Stimulated activated CD8-positive, alpha-beta memory T cell treated with anti-CD3 and anti-CD28 coated beads, Interleukin-12 subunit alpha, Interleukin-12 subunit beta, amount 100 ng/mL, for 24 hours (primary cell): ENCODE data around the gene ABHD15.

Experiments used
- DNase-seq: peaks from one replicate; pipeline ENCODE4 v3.0.0-alpha.2; 2020; ENCODE audit errors: extremely low read depth

The ABHD15 gene

DNA sequence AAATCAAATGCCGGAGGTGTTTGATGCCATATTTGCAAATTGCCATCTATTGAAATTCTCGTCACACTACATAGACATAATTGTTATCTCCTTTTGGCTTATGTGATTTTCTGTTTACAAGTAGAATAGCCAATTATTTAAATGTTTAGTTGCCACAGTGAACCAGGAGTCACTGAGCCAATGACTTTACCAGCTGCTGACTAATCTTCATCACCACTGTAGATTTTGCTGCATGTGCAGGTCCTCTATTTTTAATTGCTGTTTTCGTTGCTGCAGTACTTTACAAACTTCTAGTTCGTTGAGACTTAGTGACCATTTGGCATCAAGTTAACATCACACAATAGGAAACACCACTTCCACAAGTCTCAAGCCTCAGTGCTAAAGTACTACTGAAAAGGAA, 22.8 kb downstream of the ABHD15 start:
- no peak for DNase-seq

- no peak for DNase-seq
Observed at GRCh38 chr17:29533976-29534375, 32.9 kb downstream of the ABHD15 start.

GRCh38 chr17:29526322-29526721, 40.5 kb downstream of the ABHD15 start:
- no peak for DNase-seq

DNA sequence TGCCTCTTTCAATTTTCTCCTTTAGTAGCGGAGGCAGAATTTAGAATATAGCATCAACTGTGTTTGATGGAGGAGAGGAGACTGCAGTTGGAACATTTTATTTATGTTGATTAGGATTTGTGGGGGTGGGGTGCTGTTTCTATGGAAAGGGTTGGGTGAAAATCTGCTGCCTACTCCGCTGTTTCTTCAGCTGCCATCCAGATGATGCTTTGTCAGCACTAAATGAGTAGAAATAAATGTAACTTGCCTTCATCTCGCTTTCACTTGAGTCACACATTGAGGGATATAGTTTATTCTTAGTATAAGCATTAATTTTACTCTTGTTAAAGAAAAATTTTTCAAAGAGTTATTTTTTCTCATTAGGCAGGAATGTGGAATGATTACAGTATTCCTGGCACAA, 42.1 kb downstream of the ABHD15 start:
- no peak for DNase-seq

DNA sequence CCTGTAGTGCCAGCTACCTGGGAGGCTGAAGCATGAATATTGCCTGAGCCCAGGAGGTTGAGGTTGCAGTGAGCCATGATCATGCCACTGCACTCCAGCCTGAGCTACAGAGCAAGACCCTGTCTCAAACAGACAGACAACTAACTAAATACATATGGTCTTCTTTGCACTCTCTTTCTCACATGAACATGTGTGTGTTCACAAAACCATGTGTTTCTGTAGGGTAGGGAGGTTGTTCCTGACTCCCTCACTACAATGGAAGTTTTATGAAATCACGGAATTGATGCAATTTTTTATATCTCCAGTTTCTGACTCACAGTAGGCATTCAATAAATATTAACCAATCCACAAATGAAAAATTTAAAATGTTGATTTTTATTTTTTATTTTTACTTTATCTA, 48.5 kb downstream of the ABHD15 start:
- no peak for DNase-seq

DNA sequence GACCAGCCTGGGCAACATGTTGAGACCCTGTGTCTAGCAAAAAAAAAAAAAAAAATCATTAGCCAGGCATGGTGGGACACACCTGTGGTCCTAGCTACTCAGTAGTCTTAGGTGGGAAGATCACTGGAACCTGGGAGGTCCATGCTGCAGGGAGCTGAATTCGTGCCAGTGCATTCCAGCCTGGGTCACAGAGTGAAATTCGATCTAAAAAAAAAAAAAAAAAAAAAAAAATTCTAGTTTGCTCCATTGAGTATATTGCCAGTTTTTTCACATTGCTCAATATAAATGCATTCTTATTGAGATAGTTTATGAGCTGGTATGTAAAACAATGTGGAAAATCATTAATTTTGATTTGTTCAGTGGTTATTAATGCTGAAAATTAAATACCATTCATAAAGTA, 52.0 kb downstream of the ABHD15 start:
- no peak for DNase-seq

DNA sequence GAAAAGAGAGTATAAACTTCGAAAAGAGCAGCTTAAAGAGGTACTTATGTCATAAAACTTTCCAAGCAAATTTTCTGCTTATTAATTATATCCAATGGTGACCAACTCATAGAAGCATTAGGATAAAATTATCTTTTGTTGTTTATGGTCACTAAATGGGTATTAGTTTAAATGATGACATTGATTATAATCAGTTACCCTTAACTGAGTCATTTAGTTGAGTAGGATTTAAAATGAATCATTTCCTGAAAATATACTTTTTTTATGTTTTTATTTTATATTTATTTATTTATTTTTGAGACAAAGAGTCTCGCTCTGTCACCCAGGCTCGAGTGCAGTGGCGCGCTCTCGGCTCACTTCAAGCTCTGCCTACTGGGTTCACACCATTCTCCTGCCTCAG, 55.9 kb downstream of the ABHD15 start:
- no peak for DNase-seq
